C4-2B (cell line): ENCODE results near the gene PPP1R2B.
A peak's percentile ranks its signal among the peaks of the same experiment; 100 is the strongest.

Source experiments
- H3K27ac ChIP-seq: fragments of 450-650 bp; 2 replicates; pipeline ENCODE4 v1.5.1; 2017
- CTCF ChIP-seq: fragments of 450-650 bp; conservative IDR thresholded peaks from 2 replicates; pipeline ENCODE4 v1.5.1; 2017; ENCODE audit warnings: mild to moderate bottlenecking
- ZFX ChIP-seq: fragments of 450-650 bp; IDR thresholded peaks from 2 replicates; pipeline ENCODE4 v1.6.1; 2017

The PPP1R2B gene

GRCh38 chr5:156871212-156871611 is 21.1 kb downstream of the PPP1R2B start:
- no peak for TF ChIP-seq ZFX

GRCh38 chr5:156879665-156880285 is 29.7 kb downstream of the PPP1R2B start:
- TF ChIP-seq CTCF: no peak
- TF ChIP-seq ZFX: no peak
- H3K27ac ChIP-seq: no peak overlapping the region

More at GRCh38 chr5:156871212-156871611, 21.1 kb downstream of the PPP1R2B start:
- H3K27ac ChIP-seq: no peak overlapping the region

- TF ChIP-seq CTCF: no peak
- H3K27ac ChIP-seq: no peak overlapping the region
Measured at GRCh38 chr5:156883316-156883875, 33.3 kb downstream of the PPP1R2B start.

- TF ChIP-seq CTCF: no peak
- TF ChIP-seq ZFX: no peak
- no peak overlapping the region for H3K27ac ChIP-seq
Measured at GRCh38 chr5:156888520-156888919, 38.4 kb downstream of the PPP1R2B start.

- TF ChIP-seq CTCF: 0 out of 2 replicates have a peak, but pooled peaks have one; percentile 3
- no peak for TF ChIP-seq ZFX
- H3K27ac ChIP-seq: no peak overlapping the region
Measured at GRCh38 chr5:156892223-156892622, 42.1 kb downstream of the PPP1R2B start.

- no peak overlapping the region for H3K27ac ChIP-seq
- TF ChIP-seq CTCF (no peak), ZFX (no peak)
Measured at GRCh38 chr5:156892864-156893263, 42.8 kb downstream of the PPP1R2B start.

- no peak for TF ChIP-seq CTCF
- no peak for TF ChIP-seq ZFX
Measured at GRCh38 chr5:156893517-156893916, 43.4 kb downstream of the PPP1R2B start.

GRCh38 chr5:156896546-156896945 is 46.5 kb downstream of the PPP1R2B start:
- H3K27ac ChIP-seq: no peak overlapping the region
- no peak for TF ChIP-seq ZFX
- no peak for TF ChIP-seq CTCF

More at GRCh38 chr5:156893517-156893916, 43.4 kb downstream of the PPP1R2B start:
- no peak overlapping the region for H3K27ac ChIP-seq
